NOMO-1 treated with DMSO at 0.1 percent for 48 hours (cell line): Measurements from ENCODE around the gene USP53.
A peak's percentile ranks its signal among the peaks of the same experiment; 100 is the strongest.
"Not testable (repeated sequence)": the region's sequence is repeated elsewhere in the genome, so short reads cannot be mapped to it uniquely, and the experiment has no call there.

Experiments used
- DNase-seq: peaks from one replicate; lab custom pipeline; 2025; ENCODE audit not compliant: unreplicated experiment; lab: John Stamatoyannopoulos, UW

The USP53 gene

GRCh38 chr4:119268466-119268865, 56.0 kb downstream of the USP53 start:
- no peak for DNase-seq

GRCh38 chr4:119271361-119272085, 59.0 kb downstream of the USP53 start:
- DNase-seq: no peak

- not testable (repeated sequence) for DNase-seq
Measured at GRCh38 chr4:119279541-119279940, 67.0 kb downstream of the USP53 start.

GRCh38 chr4:119279945-119280344, 67.4 kb downstream of the USP53 start:
- not testable (repeated sequence) for DNase-seq

- DNase-seq: no peak
Measured at GRCh38 chr4:119281393-119281792, 68.9 kb downstream of the USP53 start.

GRCh38 chr4:119284876-119285780, 72.6 kb downstream of the USP53 start:
- no peak for DNase-seq

DNA sequence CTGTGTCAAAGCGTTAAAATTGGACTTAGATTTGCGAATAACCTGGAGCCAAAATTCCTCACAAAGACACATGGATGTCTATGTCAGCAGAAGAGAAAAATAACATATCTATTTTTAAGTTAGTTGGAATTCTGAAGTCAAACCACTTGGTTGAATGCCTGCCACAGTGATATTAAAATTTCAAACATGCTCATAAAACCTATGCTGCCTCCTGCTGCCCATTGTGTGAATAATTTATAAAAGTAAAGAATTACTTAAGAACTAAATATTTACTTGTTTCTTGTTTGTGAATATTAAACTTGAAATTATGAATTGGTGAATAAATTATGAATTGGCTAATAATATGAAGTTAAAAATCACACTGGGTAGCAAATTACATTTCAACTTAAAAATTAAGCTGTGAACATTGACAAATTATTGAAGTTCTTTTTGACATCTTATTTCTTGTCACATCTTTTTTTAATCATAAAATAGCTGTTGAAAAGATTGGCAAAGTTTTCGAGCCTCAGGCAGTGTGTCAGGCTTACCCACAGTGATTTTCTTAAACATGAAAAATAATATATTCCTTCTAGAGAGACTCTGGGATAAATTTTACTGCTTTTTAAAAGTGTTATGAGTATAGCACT, 74.0 kb downstream of the USP53 start:
- DNase-seq: no peak

- no peak for DNase-seq
Measured at GRCh38 chr4:119289313-119289712, 76.8 kb downstream of the USP53 start.

DNA sequence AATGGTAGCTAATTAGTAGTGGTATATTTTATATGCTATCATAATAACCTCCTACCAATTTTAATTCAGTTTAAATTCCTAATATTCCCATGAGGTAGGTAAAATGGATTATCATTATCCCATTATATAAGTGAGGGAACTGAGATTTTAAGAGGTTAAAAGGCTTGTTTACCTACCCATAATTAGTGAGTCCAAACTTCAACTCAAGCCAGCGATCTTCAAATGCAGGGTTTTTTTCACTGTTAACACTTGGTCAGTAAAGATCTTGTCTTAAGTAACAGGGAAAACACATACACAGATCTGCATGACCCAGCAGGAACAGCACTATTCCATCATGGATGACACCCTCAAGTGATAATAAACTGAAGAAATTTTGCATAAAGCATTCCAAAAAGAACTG, 78.1 kb downstream of the USP53 start:
- no peak for DNase-seq

DNA sequence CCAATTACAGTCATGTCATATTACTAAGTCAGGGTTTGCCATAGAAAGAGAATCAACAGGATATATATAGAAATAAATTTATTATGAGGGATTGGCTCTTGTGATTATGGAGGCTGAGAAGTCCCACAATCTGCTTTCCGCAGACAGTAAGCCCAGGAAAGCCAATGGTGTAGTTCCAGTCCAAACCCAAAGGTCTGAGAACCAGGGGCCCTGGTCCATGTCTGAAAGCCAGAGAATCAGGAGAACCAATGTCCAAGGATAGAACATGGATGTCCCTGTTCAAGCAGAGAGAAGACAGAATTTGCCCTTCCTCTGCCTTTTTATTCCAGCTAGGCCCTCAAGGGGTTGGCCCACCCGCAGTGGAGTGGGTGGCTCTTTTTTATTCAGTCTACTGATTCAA, 83.8 kb downstream of the USP53 start:
- DNase-seq: no peak

DNA sequence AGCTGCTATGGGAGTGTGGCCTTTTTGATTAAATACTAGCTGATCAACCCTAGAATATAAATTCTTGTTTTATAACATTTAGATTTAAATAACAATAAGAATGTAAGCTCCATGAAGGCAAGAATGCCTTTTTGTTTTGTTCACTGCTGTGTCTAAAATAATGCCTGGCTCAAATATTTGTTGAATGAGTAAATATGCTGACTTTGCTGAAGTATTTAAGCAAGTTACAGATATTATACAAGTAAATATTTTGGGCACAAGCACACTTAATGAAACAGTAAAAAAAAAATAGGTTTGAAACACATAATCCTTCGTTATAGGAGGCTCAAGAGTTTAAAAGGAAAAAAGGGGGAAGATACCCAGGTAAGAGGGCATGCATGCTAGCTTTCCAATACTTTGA, 85.3 kb downstream of the USP53 start:
- no peak for DNase-seq

- no peak for DNase-seq
Measured at GRCh38 chr4:119299260-119299671, 86.8 kb downstream of the USP53 start.

GRCh38 chr4:119299741-119300100, 87.2 kb downstream of the USP53 start:
- DNase-seq: no peak

- no peak for DNase-seq
Measured at GRCh38 chr4:119300101-119300978, 87.8 kb downstream of the USP53 start.

DNA sequence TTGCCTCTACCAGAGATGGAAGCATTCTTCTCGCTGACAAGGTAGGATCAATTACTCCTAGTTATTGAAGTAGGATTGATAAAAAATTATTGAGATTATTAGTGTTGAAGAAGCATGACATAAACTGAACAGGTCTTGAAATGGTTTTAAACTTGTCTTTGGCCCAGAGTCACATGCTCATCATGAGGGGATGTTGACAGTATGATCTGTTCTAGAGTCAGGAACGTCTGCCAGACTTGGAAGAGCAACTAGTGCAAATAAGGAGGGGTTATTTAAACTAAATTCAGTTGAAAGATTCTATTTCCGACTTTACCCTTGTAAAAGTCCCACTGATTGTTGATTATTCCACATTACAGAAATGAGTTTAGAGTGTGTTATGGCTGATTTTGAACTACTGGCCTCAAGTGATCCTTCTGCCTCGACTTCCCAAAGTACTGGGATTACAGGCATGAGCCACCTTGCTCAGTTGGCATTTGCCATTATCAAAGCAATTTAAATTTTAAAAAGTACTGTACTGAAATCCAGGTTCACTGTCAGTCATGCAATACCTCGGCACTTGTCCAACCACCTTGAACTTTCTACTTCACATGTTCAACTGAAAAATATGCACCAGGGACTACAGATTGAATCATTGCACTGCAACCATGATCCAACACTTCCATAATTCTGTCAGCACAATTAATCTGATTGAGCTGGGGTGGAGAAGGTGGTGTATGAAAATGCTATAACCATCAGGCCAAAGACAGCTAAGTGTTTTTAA, 89.7 kb downstream of the USP53 start:
- DNase-seq: no peak

DNA sequence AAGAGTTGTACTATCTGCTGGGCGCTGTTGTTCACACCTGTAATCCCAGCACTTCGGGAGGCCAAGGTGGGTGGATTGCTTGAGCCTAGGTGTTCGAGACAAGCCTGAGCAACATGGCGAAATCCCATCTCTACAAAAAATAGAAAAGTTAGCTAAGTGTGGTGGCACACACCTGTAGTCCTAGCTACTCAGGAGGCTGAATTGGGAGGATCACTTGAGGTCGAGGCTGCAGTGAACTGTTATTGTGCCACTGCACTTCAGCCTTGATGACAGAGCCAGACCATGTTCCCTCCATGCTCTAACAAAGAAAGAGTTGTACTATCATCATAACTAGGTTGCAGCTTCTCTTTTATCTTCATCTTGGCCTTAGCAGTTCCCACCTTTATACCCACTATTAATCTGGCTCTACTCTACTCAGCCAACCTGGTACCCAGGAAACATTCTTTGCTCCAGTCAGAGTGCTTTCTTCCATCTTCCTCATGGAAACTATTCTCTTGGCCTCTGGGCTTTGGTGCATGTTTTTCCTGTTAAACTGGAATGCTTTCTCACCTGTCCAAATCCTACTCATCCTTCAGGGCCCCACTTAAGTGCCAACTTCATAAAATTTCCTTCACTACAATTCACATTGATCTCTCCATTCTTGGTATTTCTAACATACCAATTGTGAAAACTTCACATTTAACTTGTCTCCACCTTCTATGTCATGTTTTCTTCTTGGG, 91.2 kb downstream of the USP53 start:
- no peak for DNase-seq

DNA sequence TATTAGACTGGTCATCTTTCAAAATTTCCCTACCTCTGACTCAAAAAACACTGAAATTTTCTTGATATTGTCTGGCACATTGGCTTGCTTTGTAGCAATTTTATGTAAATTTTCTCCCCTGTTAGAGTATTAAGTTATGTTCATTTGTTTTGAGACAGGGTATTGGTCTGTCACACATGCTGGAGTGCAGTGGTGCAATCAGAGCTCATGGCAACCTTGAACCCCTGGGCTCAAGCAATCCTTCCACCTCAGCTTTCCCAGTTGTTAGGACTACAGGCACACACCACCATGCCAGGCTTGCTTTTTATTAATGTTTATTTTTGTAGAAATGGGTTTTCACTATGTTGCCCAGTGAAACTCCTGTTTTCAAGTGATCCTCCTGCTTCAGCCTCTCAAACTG, 91.9 kb downstream of the USP53 start:
- DNase-seq: no peak

- DNase-seq: no peak
Measured at GRCh38 chr4:119307606-119308005, 95.1 kb downstream of the USP53 start.

DNA sequence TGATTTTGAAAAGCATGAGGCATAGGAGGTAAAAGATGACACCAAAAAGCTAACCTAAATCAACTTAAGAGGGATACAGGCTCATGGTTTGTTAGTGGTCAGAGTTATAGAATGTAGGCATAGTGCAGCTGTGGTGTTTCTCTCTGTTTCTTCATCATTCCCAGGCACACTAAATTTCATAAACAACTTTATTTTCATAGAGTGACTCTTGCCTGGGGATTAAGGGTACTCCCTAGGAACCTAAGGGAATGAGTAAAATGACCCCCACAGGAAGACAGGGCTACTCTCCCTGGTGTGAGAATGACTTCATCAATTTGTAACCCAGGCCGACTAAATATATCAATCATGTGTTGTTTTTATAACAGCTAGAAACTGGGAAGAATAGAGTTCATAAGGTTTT, 98.3 kb downstream of the USP53 start:
- DNase-seq: no peak

DNA sequence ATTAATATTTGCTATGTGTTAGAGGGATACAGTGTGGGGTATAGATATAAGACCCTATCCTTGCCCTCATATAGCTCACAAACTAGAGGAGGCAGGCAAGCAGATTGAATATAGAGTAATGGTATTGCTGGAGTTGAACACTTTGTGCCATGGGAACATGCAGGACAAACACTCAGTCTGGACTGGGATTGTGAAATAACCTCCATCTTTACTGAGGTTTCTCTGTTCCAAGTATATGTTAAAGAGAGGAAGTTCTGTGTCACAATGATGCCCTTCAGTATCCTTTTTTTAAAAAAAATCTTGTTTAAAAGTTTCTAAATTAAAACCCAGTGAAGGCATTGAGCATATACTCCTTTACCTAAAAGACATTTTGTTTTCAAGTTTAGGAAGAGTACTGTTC, 100.7 kb downstream of the USP53 start:
- peak; percentile 77 for DNase-seq
